ENCODE measurements around the gene OR4D11.

- TF ChIP-seq CTCF (IDR thresholded peaks at IDR 0.05) = no peak
- TF ChIP-seq POLR2A (IDR thresholded peaks at IDR 0.05) = no peak
Measured at GRCh38 chr11:59553323-59553722, 49.9 kb downstream of the OR4D11 start.

All from adrenal gland (tissue), 5 donors.